ENCODE data around the gene EHD2.
"Not testable (repeated sequence)": the region's sequence is repeated elsewhere in the genome, so short reads cannot be mapped to it uniquely, and the experiment has no call there.

The EHD2 gene

GRCh38 chr19:47776568-47776967 lies 63.3 kb downstream of the EHD2 start:
- no peak for DNase-seq

GRCh38 chr19:47777245-47778048 lies 64.2 kb downstream of the EHD2 start:
- DNase-seq, result not testable (repeated sequence)

GRCh38 chr19:47778049-47778953 lies 65.1 kb downstream of the EHD2 start, which contains the start of gene SELENOW:
TSS of gene SELENOW (plus strand) at chr19:47778703. CDS start at chr19:47778786, 83 bp downstream.
- peak; percentile 80 for DNase-seq

- DNase-seq, result peak; percentile 30
These were observed 65.7 kb downstream of the EHD2 start for GRCh38 chr19:47778954-47779351.

GRCh38 chr19:47779524-47780214 lies 66.4 kb downstream of the EHD2 start:
- no peak for DNase-seq

GRCh38 chr19:47780215-47780551 lies 67.0 kb downstream of the EHD2 start:
- no peak for DNase-seq

- DNase-seq, result no peak
These were observed 68.5 kb downstream of the EHD2 start for GRCh38 chr19:47781590-47782262.

- DNase-seq, result no peak
These were observed 73.3 kb downstream of the EHD2 start for GRCh38 chr19:47786566-47786965.

- DNase-seq, result not testable (repeated sequence)
These were observed 74.1 kb downstream of the EHD2 start for GRCh38 chr19:47787307-47787706.

GRCh38 chr19:47789811-47790210 lies 76.6 kb downstream of the EHD2 start:
- not testable (repeated sequence) for DNase-seq

- DNase-seq, result peak; percentile 88
These were observed 77.2 kb downstream of the EHD2 start for GRCh38 chr19:47790398-47790814.

- DNase-seq, result no peak
These were observed 79.4 kb downstream of the EHD2 start for GRCh38 chr19:47792616-47793015.

Measured in hematopoietic multipotent progenitor cell treated with erythropoietin and hydrocortisone succinate and interleukin-3 and kit ligand, for 4 days (in vitro differentiated cells).